Thoracic aorta (tissue), 2 donors: ENCODE data around the gene CUX1. TPM values are rescaled to one million over a fixed set of nuclear protein-coding genes. Genes with fewer than 3 reads are reported as not detected.

Experiments
- ATAC-seq: fragments of 150-250 bp; one replicate; pipeline ENCODE4 v1.8.0; 2017; ENCODE audit warnings: low read depth; ENCODE audit not compliant: insufficient number of reproducible peaks, low FRiP score
- DNase-seq: peaks from one replicate; pipeline ENCODE4 v3.0.0-alpha.2; 2020; ENCODE audit warnings: low spot score
- H3K27ac ChIP-seq, 2 donors: fragments of 200-600 bp; sonication (generic); 1 replicate in 1 of 2; 2 replicates in 1 of 2; pipeline ENCODE4 v1.5.1; 2016; ENCODE audit warnings: mild to moderate bottlenecking in 2 of 2, moderate library complexity in 2 of 2
- H3K27me3 ChIP-seq: fragments of 200-600 bp; sonication (generic); replicated peaks from 2 replicates; pipeline ENCODE4 v1.6.0; 2016; ENCODE audit warnings: mild to moderate bottlenecking; ENCODE audit not compliant: insufficient read depth
- H3K36me3 ChIP-seq: fragments of 200-600 bp; sonication (generic); one replicate; pipeline ENCODE4 v1.5.1; 2016
- H3K4me1 ChIP-seq, 2 donors: fragments of 200-600 bp; sonication (generic); 1 replicate in 1 of 2; 2 replicates in 1 of 2; pipeline versions ENCODE4 v1.5.1 to v1.6.0; 2016; ENCODE audit warnings: low read depth in 2 of 2, mild to moderate bottlenecking in 1 of 2; ENCODE audit not compliant: control insufficient read depth in 1 of 2
- H3K4me3 ChIP-seq: fragments of 200-600 bp; sonication (generic); 2 replicates; pipeline ENCODE4 v1.5.1; 2016; ENCODE audit warnings: mild to moderate bottlenecking
- H3K9me3 ChIP-seq: fragments of 200-600 bp; sonication (generic); 2 replicates; pipeline ENCODE4 v1.5.1; 2016
- CTCF ChIP-seq: fragments of 200-600 bp; sonication (generic); IDR thresholded peaks from one replicate; pipeline ENCODE4 v1.5.1; 2019; ENCODE audit warnings: antibody characterized with exemption
- total RNA-seq, 2 donors: library from RNA; depleted of rRNA; stranded (reverse); fragments of >200 nt; gene quantifications; one replicate each; pipeline versions ENCODE4 v1.1.0 to v1.2.3, GENCODE V29; 2016

CUX1 gene
- total RNA-seq, 2 donors from 2014 or later: 85.0 to 179 TPM

DNA sequence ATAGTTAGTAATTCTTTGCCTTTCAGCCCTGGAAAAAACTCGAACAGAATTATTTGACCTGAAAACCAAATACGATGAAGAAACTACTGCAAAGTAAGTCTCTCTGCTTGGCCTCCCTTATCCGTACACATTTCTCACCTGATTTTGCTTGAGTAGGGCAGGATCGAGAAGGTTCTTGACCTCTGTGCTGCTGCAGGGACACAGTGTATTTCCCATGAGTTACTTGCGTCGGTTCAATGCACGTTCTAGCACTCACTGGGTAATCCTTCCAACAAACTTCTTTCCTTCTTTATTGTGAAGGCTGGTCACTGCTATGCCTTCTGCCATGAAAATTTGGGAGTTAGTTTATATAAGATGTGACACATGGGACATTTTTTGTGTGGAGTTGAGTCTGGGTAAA lies 297.8 kb downstream of the CUX1 start:
- H3K4me3 ChIP-seq: no peak overlapping the region
- no peak overlapping the region for H3K27ac ChIP-seq
- no peaks in the 10 kb centered on the region for H3K27me3 ChIP-seq
- ATAC-seq (no peak), DNase-seq (no peak)
- peaks cover 11% of the 10 kb centered on the region for H3K36me3 ChIP-seq
- H3K4me1 ChIP-seq: no peaks in the 10 kb centered on the region
- H3K9me3 ChIP-seq: no peaks in the 10 kb centered on the region
- TF ChIP-seq CTCF: no peak

- DNase-seq (no peak), ATAC-seq (no peak)
- H3K4me3 ChIP-seq: no peak overlapping the region
- TF ChIP-seq CTCF: no peak
- no peaks in the 10 kb centered on the region for H3K4me1 ChIP-seq
- H3K36me3 ChIP-seq: peaks cover 11% of the 10 kb centered on the region
- H3K27me3 ChIP-seq: no peaks in the 10 kb centered on the region
- no peak overlapping the region for H3K27ac ChIP-seq
- H3K9me3 ChIP-seq: no peaks in the 10 kb centered on the region
Observed at GRCh38 chr7:102115931-102116330, 298.5 kb downstream of the CUX1 start.

- peaks cover 11% of the 10 kb centered on the region for H3K36me3 ChIP-seq
- H3K27ac ChIP-seq: no peak overlapping the region
- no peak overlapping the region for H3K4me3 ChIP-seq
- TF ChIP-seq CTCF: no peak
- no peaks in the 10 kb centered on the region for H3K9me3 ChIP-seq
- H3K4me1 ChIP-seq: peaks cover 5 to 13% of the 10 kb centered on the region in 2 donors
- ATAC-seq (no peak), DNase-seq (no peak)
- no peaks in the 10 kb centered on the region for H3K27me3 ChIP-seq
Observed at GRCh38 chr7:102117743-102118142, 300.3 kb downstream of the CUX1 start.

DNA sequence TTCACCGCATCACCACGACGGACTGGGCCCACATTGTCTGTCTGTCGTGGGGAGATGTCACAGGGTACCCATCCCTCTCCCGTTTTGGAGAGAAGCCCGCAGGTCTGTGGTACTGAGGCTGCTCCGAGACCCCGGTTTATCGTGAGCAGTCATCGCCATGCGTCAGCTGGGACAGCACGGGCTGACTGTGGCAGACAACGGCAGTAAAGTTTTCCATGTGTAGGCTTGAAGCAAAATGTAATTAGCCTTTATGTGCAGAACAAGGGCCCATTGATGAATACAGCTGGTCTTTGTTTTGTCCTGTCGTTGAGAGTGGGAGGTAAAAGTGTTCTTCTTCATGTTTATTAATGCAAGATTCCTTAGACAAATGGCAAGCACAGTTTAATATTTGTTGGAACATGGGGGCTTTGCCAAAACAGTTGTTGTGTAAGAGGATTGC lies 301.8 kb downstream of the CUX1 start:
- H3K4me3 ChIP-seq: no peak overlapping the region
- peaks cover 13% of the 10 kb centered on the region for H3K36me3 ChIP-seq
- DNase-seq: no peak
- no peak for TF ChIP-seq CTCF
- H3K27ac ChIP-seq: no peak overlapping the region
- no peaks in the 10 kb centered on the region for H3K9me3 ChIP-seq
- peaks cover 5 to 13% of the 10 kb centered on the region in 2 donors for H3K4me1 ChIP-seq
- no peaks in the 10 kb centered on the region for H3K27me3 ChIP-seq
- no peak for ATAC-seq

DNA sequence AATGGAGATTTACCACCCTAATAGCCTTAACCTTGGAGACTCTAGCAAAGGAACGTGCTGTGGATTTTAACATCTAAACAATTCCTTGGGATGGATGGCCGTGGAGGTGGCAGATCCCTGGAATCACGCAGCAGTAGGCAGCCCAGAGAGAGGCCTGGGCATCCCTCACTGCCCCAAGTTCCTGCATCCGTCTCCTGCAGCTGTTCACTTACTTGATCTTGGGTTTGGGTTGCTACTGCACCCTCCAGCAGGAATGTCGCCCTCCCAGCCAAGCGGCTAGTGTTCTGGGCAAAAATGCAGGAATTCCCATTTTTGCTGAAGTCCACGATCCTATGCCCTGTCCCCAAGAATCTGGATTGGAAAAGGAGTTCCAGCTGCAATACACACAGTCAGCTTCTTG lies 302.5 kb downstream of the CUX1 start:
- Histone ChIP-seq H3K36me3 (peaks cover 10% of the 10 kb centered on the region), H3K27me3 (no peaks in the 10 kb centered on the region), H3K4me3 (no peak overlapping the region), H3K4me1 (peaks cover 8 to 17% of the 10 kb centered on the region in 2 donors), H3K27ac (no peak overlapping the region), H3K9me3 (no peaks in the 10 kb centered on the region)
- no peak for ATAC-seq
- no peak for DNase-seq
- TF ChIP-seq CTCF: no peak
